Panc1 (cell line): ENCODE data around the gene CCDC154. TPM values are rescaled to one million over a fixed set of nuclear protein-coding genes. Genes with fewer than 3 reads are reported as not detected.

Source experiments
- ATAC-seq: fragments of 200-7000 bp; cut with Tn5 transposase; 2 replicates; pipeline ENCODE4 v1.9.1; 2020; ENCODE audit warnings: mild to moderate bottlenecking, moderate library complexity
- BruUV-seq: library from RNA; stranded (reverse); fragments of 400-500 nt; replicated peaks from 2 replicates; lab custom pipeline; 2021; lab: Mats Ljungman, UMichigan
- CTCF ChIA-PET: fragments of 300-600 bp; sonication (Branson Sonifier 250); formaldehyde crosslinking; loops from one replicate; lab custom pipeline; 2022; ENCODE audit warnings: antibody characterized with exemption; lab: Charles Lee
- POLR2A ChIA-PET: fragments of 300-600 bp; sonication (Branson Sonifier 250); formaldehyde crosslinking; loops from one replicate; lab custom pipeline; 2022; ENCODE audit warnings: antibody characterized with exemption; lab: Charles Lee
- DNase-seq: peaks from one replicate; pipeline ENCODE4 v3.0.0-alpha.2; 2010; ENCODE audit warnings: low read depth, low spot score
- H3K27ac ChIP-seq: 2 replicates; pipeline ENCODE4 v1.5.1; 2011; ENCODE audit warnings: mild to moderate bottlenecking, low read length, inconsistent platforms
- H3K27me3 ChIP-seq: fragments of 200-500 bp; sonication (Bioruptor generic); 2 replicates; pipeline ENCODE4 v1.6.0; 2014; ENCODE audit warnings: low read length, inconsistent platforms; ENCODE audit not compliant: control insufficient read depth, insufficient read depth
- H3K36me3 ChIP-seq: fragments of 200-500 bp; sonication (Bioruptor generic); 2 replicates; pipeline ENCODE4 v1.5.1; 2014; ENCODE audit warnings: inconsistent platforms, mild to moderate bottlenecking, low read length, moderate library complexity; ENCODE audit not compliant: control insufficient read depth, insufficient read depth
- H3K4me1 ChIP-seq: 2 replicates; pipeline ENCODE4 v1.5.1; 2011; ENCODE audit warnings: inconsistent platforms, mild to moderate bottlenecking, low read length, moderate library complexity; ENCODE audit not compliant: control insufficient read depth, insufficient read depth
- H3K4me3 ChIP-seq, 2 experiments: 2 replicates each; pipeline ENCODE4 v1.5.1; 2011 to 2012; ENCODE audit warnings: low read depth in 2 of 2, low read length in 2 of 2, mild to moderate bottlenecking in 2 of 2, inconsistent platforms in 1 of 2, moderate library complexity in 1 of 2
- H3K9me3 ChIP-seq: fragments of 200-500 bp; sonication (Bioruptor generic); 2 replicates; pipeline ENCODE4 v1.5.1; 2014; ENCODE audit warnings: low read depth, mild to moderate bottlenecking, inconsistent platforms, low read length, moderate library complexity; ENCODE audit not compliant: control insufficient read depth, insufficient read depth
- CTCF ChIP-seq: fragments of 450-650 bp; IDR thresholded peaks from 2 replicates; pipeline ENCODE4 v1.5.1; 2017; ENCODE audit warnings: mild to moderate bottlenecking
- POLR2AphosphoS5 ChIP-seq: IDR thresholded peaks from 2 replicates; pipeline ENCODE4 v1.6.1; 2012; ENCODE audit warnings: mild to moderate bottlenecking, low read depth, low read length, moderate library complexity
- REST ChIP-seq, 2 experiments: IDR thresholded peaks; 2 replicates each; pipeline ENCODE4 v1.6.1; 2011 to 2012; ENCODE audit warnings: low read depth in 2 of 2, control low read depth in 1 of 2, low read length in 1 of 2, mild to moderate bottlenecking in 1 of 2, moderate library complexity in 1 of 2; ENCODE audit not compliant: insufficient read depth in 1 of 2
- SIN3A ChIP-seq: IDR thresholded peaks from 2 replicates; pipeline ENCODE4 v1.6.1; 2012; ENCODE audit warnings: low read depth, mild to moderate bottlenecking, low read length, moderate library complexity, borderline replicate concordance; ENCODE audit not compliant: insufficient read depth
- TCF7L2 ChIP-seq: IDR thresholded peaks from 2 replicates; pipeline ENCODE4 v1.6.1; 2011; ENCODE audit warnings: mild to moderate bottlenecking, low read depth, low read length, inconsistent platforms
- in situ Hi-C: cut with HindIII; loops from 2 replicates; pipeline ENCODE4 v1.10.0; 2016; ENCODE audit warnings: low sequenced_read_pairs, low pct_unique_long_range_greater_than_20kb
- intact Hi-C: fragments of 100-400 bp; cut with micrococcal nuclease; formaldehyde crosslinking; loops from one replicate; pipeline ENCODE4 v1.10.0; 2022; ENCODE audit not compliant: unreplicated experiment
- total RNA-seq: library from RNA; stranded (reverse); gene quantifications from one replicate; pipeline ENCODE4 v1.2.1, GENCODE V29; 2021; ENCODE audit not compliant: unreplicated experiment

Gene CCDC154
- total RNA-seq, 1 experiment from 2014 or later, result 2.0 TPM

GRCh38 chr16:1487395-1488053 lies 43.2 kb upstream of the CCDC154 start:
- H3K4me1 ChIP-seq, result peaks cover 2% of the 10 kb centered on the region
- H3K36me3 ChIP-seq, result no peaks in the 10 kb centered on the region
- no peaks in the 10 kb centered on the region for H3K27me3 ChIP-seq
- POLR2A ChIA-PET, result no interaction called here
- in situ Hi-C loops (no loop called here), intact Hi-C loops (no loop called here)
- no peaks in the 10 kb centered on the region for H3K9me3 ChIP-seq
- no peak overlapping the region for H3K4me3 ChIP-seq
- CTCF ChIA-PET, result interaction anchor here (0.7 kb wide), 1 partner anchor 183 kb away, joined by 3 read pairs; no protein-coding TSS in a partner anchor
- BruUV-seq, result no TSS peak
- no peak overlapping the region for H3K27ac ChIP-seq
- DNase-seq (no peak), ATAC-seq (no peak; the same call in 1 of the 2 replicates)
- TF ChIP-seq POLR2AphosphoS5 (no peak), SIN3A (no peak)

- intact Hi-C loops, result no loop called here
- DNase-seq, result no peak
- ChIA-PET POLR2A (no interaction called here), CTCF (interaction anchor here (0.7 kb wide), 1 partner anchor 183 kb away, joined by 3 read pairs; no protein-coding TSS in a partner anchor)
- Histone ChIP-seq H3K4me1 (no peaks in the 10 kb centered on the region), H3K36me3 (no peaks in the 10 kb centered on the region), H3K4me3 (no peak overlapping the region), H3K9me3 (no peaks in the 10 kb centered on the region), H3K27me3 (no peaks in the 10 kb centered on the region), H3K27ac (no peak overlapping the region)
- BruUV-seq, result no TSS peak
- ATAC-seq, result no peak; the same call in 1 of the 2 replicates
- in situ Hi-C loops, result no loop called here
- TF ChIP-seq CTCF (no peak), REST (IDR thresholded peaks at IDR 0.05; ENCODE audit: insufficient read depth in 1 of 2, low read depth in 2 of 2, low read length in 1 of 2) (no peak), SIN3A (no peak), TCF7L2 (no peak), POLR2AphosphoS5 (no peak)
Measured at GRCh38 chr16:1486551-1487390, 42.4 kb upstream of the CCDC154 start.
